B cell (primary cell): ENCODE measurements around the gene UNC13C. TPM values are rescaled to one million over a fixed set of nuclear protein-coding genes. Genes with fewer than 3 reads are reported as not detected.

ENCODE experiments used
- ATAC-seq: fragments of 200-7000 bp; cut with Tn5 transposase; one replicate; pipeline ENCODE4 v1.10.0; 2021; ENCODE audit warnings: low read depth, mild to moderate bottlenecking, moderate number of reproducible peaks, moderate library complexity
- CTCF ChIA-PET: fragments of 350-600 bp; sonication (Branson Sonifier 250); formaldehyde crosslinking; loops from one replicate; lab custom pipeline; 2021; ENCODE audit warnings: antibody characterized with exemption, inconsistent platforms; lab: Charles Lee
- POLR2A ChIA-PET: fragments of 350-600 bp; sonication (Branson Sonifier 250); formaldehyde crosslinking; loops from one replicate; lab custom pipeline; 2021; ENCODE audit warnings: antibody characterized with exemption; lab: Charles Lee
- DNase-seq: peaks from one replicate; pipeline ENCODE4 v3.0.0; 2013
- H2AFZ ChIP-seq: 2 replicates; pipeline ENCODE4 v1.6.1; 2012; ENCODE audit warnings: mild to moderate bottlenecking, low read depth, low read length; ENCODE audit not compliant: insufficient read depth, poor library complexity, severe bottlenecking
- H3K27ac ChIP-seq, 2 donors: 1 replicate in 1 of 2; 2 replicates in 1 of 2; pipeline ENCODE4 v1.5.1; 2012 to 2013; ENCODE audit warnings: low read length in 2 of 2, mild to moderate bottlenecking in 2 of 2, moderate library complexity in 1 of 2
- H3K27me3 ChIP-seq, 4 experiments: fragments of 200-600 bp in 1 of 4; sonication (generic) in 1 of 4; replicated peaks in 1 of 4; 1 replicate in 2 of 4; 2 replicates in 2 of 4; pipeline versions ENCODE4 v1.6.1 to v1.7.0; 2013 to 2016; ENCODE audit warnings: low read length in 3 of 4, mild to moderate bottlenecking in 2 of 4, mixed read lengths in 1 of 4, moderate library complexity in 1 of 4; ENCODE audit not compliant: insufficient read depth in 4 of 4, control insufficient read depth in 3 of 4; ENCODE audit errors: control extremely low read depth in 1 of 4
- H3K36me3 ChIP-seq, 2 experiments: replicated peaks in 1 of 2; 1 replicate in 1 of 2; 2 replicates in 1 of 2; pipeline versions ENCODE4 v1.6.1 to v1.7.1; 2013; ENCODE audit warnings: low read length in 1 of 2; ENCODE audit not compliant: insufficient read depth in 2 of 2, control insufficient read depth in 1 of 2; ENCODE audit errors: control extremely low read depth in 1 of 2, extremely low read depth in 1 of 2
- H3K4me1 ChIP-seq, 2 donors: fragments of 200-600 bp in 1 of 2; sonication (generic) in 1 of 2; 1 replicate in 1 of 2; 2 replicates in 1 of 2; pipeline versions ENCODE4 v1.5.1 to v1.6.1; 2013 to 2017; ENCODE audit warnings: low read length in 2 of 2; ENCODE audit not compliant: control insufficient read depth in 2 of 2, insufficient read depth in 2 of 2
- H3K4me2 ChIP-seq: replicated peaks from 2 replicates; pipeline ENCODE3; 2012; ENCODE audit warnings: mild to moderate bottlenecking, low read depth, low read length; ENCODE audit not compliant: poor library complexity, severe bottlenecking
- H3K4me3 ChIP-seq, 5 experiments: fragments of 200-600 bp in 1 of 5; sonication (generic) in 1 of 5; 1 replicate in 3 of 5; 2 replicates in 2 of 5; pipeline versions ENCODE4 v1.5.1 to v1.7.0; 2011 to 2016; ENCODE audit warnings: low read length in 4 of 5, mild to moderate bottlenecking in 4 of 5, low read depth in 2 of 5, control low read depth in 1 of 5, moderate library complexity in 1 of 5; ENCODE audit not compliant: insufficient read depth in 1 of 5; ENCODE audit errors: control extremely low read depth in 1 of 5, extremely low read depth in 1 of 5
- H3K79me2 ChIP-seq: fragments of 200-600 bp; sonication (generic); one replicate; pipeline ENCODE4 v1.6.0; 2016; ENCODE audit warnings: low read length; ENCODE audit not compliant: control insufficient read depth, insufficient read depth
- H3K9ac ChIP-seq: fragments of 200-600 bp; sonication (generic); 2 replicates; pipeline ENCODE4 v1.6.1; 2017; ENCODE audit warnings: mild to moderate bottlenecking, low read length, moderate library complexity
- H3K9me3 ChIP-seq, 3 donors: one replicate each; pipeline versions ENCODE4 v1.6.1 to v1.7.1; 2013; ENCODE audit warnings: low read length in 2 of 3; ENCODE audit not compliant: control insufficient read depth in 2 of 3, insufficient read depth in 1 of 3; ENCODE audit errors: control extremely low read depth in 1 of 3
- H4K20me1 ChIP-seq: 2 replicates; pipeline ENCODE4 v1.6.0; 2012; ENCODE audit warnings: mild to moderate bottlenecking, low read length; ENCODE audit not compliant: insufficient read depth, control insufficient read depth, poor library complexity, severe bottlenecking
- H3K27ac Mint-ChIP-seq: one replicate; pipeline ENCODE4 v1.8.0; 2021; ENCODE audit warnings: mixed read lengths
- H3K27me3 Mint-ChIP-seq: one replicate; pipeline ENCODE4 v1.8.0; 2021; ENCODE audit warnings: mixed read lengths
- H3K4me1 Mint-ChIP-seq: one replicate; pipeline ENCODE4 v1.8.0; 2021; ENCODE audit warnings: mixed read lengths
- H3K4me3 Mint-ChIP-seq: one replicate; pipeline ENCODE4 v1.8.0; 2021; ENCODE audit warnings: mixed read lengths
- H3K9me3 Mint-ChIP-seq: one replicate; pipeline ENCODE4 v1.8.0; 2022; ENCODE audit warnings: mixed read lengths; ENCODE audit not compliant: insufficient read depth
- CTCF ChIP-seq: fragments of 200-600 bp; IDR thresholded peaks from one replicate; pipeline ENCODE4 v1.8.0; 2022; ENCODE audit warnings: antibody characterized with exemption, mild to moderate bottlenecking
- EZH2 ChIP-seq: IDR thresholded peaks from 2 replicates; pipeline ENCODE4 v1.6.1; 2012; ENCODE audit warnings: borderline replicate concordance, low read depth, mild to moderate bottlenecking, moderate library complexity, low read length; ENCODE audit not compliant: insufficient read depth, poor library complexity, severe bottlenecking
- WGBS: methylation state at CpG from one replicate; pipeline ENCODE4 v1.1.5; 2013; ENCODE audit warnings: missing lambda C conversion rate; ENCODE audit not compliant: insufficient coverage; 5-methylcytosine and 5-hydroxymethylcytosine counted together
- intact Hi-C: fragments of 100-400 bp; cut with micrococcal nuclease; formaldehyde crosslinking; loops from one replicate; pipeline ENCODE4 v1.10.0; 2022
- polyA plus RNA-seq: library from polyadenylated mRNA; depleted of rRNA; stranded (reverse); fragments of >200 nt; gene quantifications from 2 replicates; pipeline ENCODE4 v1.2.3, GENCODE V29; 2012
- total RNA-seq, 2 donors: library from RNA; stranded (reverse); fragments of 120-200 nt in 1 of 2; gene quantifications; 1 replicate in 1 of 2; 2 replicates in 1 of 2; pipeline versions ENCODE4 v1.2.3 to v1.2.4, GENCODE V29; 2013 to 2022

Gene UNC13C
- total and polyA plus RNA-seq, 2 donors (not counting 1 experiment from before 2014, with no cell fraction given): not detected

GRCh38 chr15:54605043-54605442, 626.8 kb downstream of the UNC13C start:
- Histone ChIP-seq H3K4me1 (no peaks in the 10 kb centered on the region), H3K4me2 (no peak overlapping the region), H2AFZ (no peak overlapping the region), H3K27ac (no peak overlapping the region), H3K79me2 (no peaks in the 10 kb centered on the region), H3K4me3 (no peak overlapping the region), H3K9ac (no peak overlapping the region), H3K9me3 (no peaks in the 10 kb centered on the region), H3K36me3 (no peaks in the 10 kb centered on the region), H3K27me3 (no peaks in the 10 kb centered on the region), H4K20me1 (no peaks in the 10 kb centered on the region)
- DNase-seq: no peak
- Mint-ChIP-seq H3K27ac (no peak overlapping the region), H3K27me3 (no peaks in the 10 kb centered on the region), H3K4me1 (no peaks in the 10 kb centered on the region), H3K4me3 (no peak overlapping the region), H3K9me3 (no peaks in the 10 kb centered on the region)
- WGBS: 85% methylated on average over 2 of the region's 2 CpGs
- ChIA-PET CTCF (no interaction called here), POLR2A (no interaction called here)
- TF ChIP-seq CTCF: no peak
- no peak for TF ChIP-seq EZH2
- no peak for ATAC-seq
- intact Hi-C loops: no loop called here

GRCh38 chr15:54605556-54605955, 627.3 kb downstream of the UNC13C start:
- no peak overlapping the region for H3K4me2 ChIP-seq
- no peaks in the 10 kb centered on the region for H3K9me3 ChIP-seq
- H3K4me1 ChIP-seq: no peaks in the 10 kb centered on the region
- H3K9ac ChIP-seq: no peak overlapping the region
- 100% methylated on average over 4 of the region's 4 CpGs for WGBS
- POLR2A ChIA-PET: no interaction called here
- no peaks in the 10 kb centered on the region for H3K36me3 ChIP-seq
- no peaks in the 10 kb centered on the region for H3K27me3 ChIP-seq
- Mint-ChIP-seq H3K9me3 (no peaks in the 10 kb centered on the region), H3K4me3 (no peak overlapping the region), H3K27ac (no peak overlapping the region), H3K27me3 (no peaks in the 10 kb centered on the region), H3K4me1 (no peaks in the 10 kb centered on the region)
- H3K4me3 ChIP-seq: no peak overlapping the region
- no peaks in the 10 kb centered on the region for H4K20me1 ChIP-seq
- intact Hi-C loops: no loop called here
- CTCF ChIA-PET: no interaction called here
- TF ChIP-seq EZH2: no peak
- TF ChIP-seq CTCF: no peak
- no peak overlapping the region for H3K27ac ChIP-seq
- ATAC-seq (no peak), DNase-seq (no peak)
- no peak overlapping the region for H2AFZ ChIP-seq
- H3K79me2 ChIP-seq: no peaks in the 10 kb centered on the region
